Urinary bladder (tissue), 4 donors: Measurements from ENCODE around the gene MGAT4D. TPM values are rescaled to one million over a fixed set of nuclear protein-coding genes. Genes with fewer than 3 reads are reported as not detected.
"Not testable (repeated sequence)": the region's sequence is repeated elsewhere in the genome, so short reads cannot be mapped to it uniquely, and the experiment has no call there.

Experiments
- DNase-seq: peaks from one replicate; pipeline ENCODE4 v3.0.0-alpha.2; 2015; ENCODE audit errors: extremely low spot score
- H3K27ac ChIP-seq: one replicate; pipeline ENCODE4 v1.5.1; 2013; ENCODE audit warnings: low read depth, mild to moderate bottlenecking, moderate library complexity
- H3K36me3 ChIP-seq: one replicate; pipeline ENCODE4 v1.6.1; 2013; ENCODE audit warnings: mild to moderate bottlenecking, moderate library complexity; ENCODE audit not compliant: insufficient read depth
- H3K4me1 ChIP-seq: one replicate; pipeline ENCODE4 v1.6.1; 2013; ENCODE audit warnings: mild to moderate bottlenecking, moderate library complexity; ENCODE audit not compliant: insufficient read depth
- H3K4me3 ChIP-seq: one replicate; pipeline ENCODE4 v1.5.1; 2013; ENCODE audit warnings: low read depth, low read length
- WGBS: extraction: QIAGEN DNeasy Blood & Tissue Kit; methylation state at CpG from one replicate; pipeline ENCODE4 v1.1.7; 2013; 5-methylcytosine and 5-hydroxymethylcytosine counted together
- polyA plus RNA-seq: library from polyadenylated mRNA; stranded (reverse); fragments of 200-250 nt; gene quantifications from one replicate; pipeline ENCODE4 v1.2.3, GENCODE V29; 2013
- total RNA-seq: library from RNA; depleted of rRNA; stranded (reverse); fragments of >200 nt; gene quantifications from one replicate; pipeline ENCODE4 v1.2.3, GENCODE V29; 2014
- donor health status: healthy with polysubstance abuse.
- donor health status: healthy.

The MGAT4D gene
- total RNA-seq = not detected
- not detected for polyA plus RNA-seq

- 8% methylated on average over 68 of the region's 68 CpGs for WGBS
- H3K27ac ChIP-seq = no peak within 1 kb of the TSS
- H3K4me3 ChIP-seq = peak within 1 kb of the TSS; percentile 14
- no peaks in the 10 kb centered on the region for H3K4me1 ChIP-seq
- no peak for DNase-seq
- no peaks in the 10 kb centered on the region for H3K36me3 ChIP-seq
Observed at GRCh38 chr4:140497747-140498636, at the start of gene MGAT4D. Gene MGAT4D, minus strand, starts transcription at chr4:140498293. Its CDS starts 71 bp downstream, at chr4:140498222.

- 84% methylated on average over 4 of the region's 4 CpGs for WGBS
- Histone ChIP-seq H3K4me3 (no peak overlapping the region), H3K36me3 (no peaks in the 10 kb centered on the region), H3K4me1 (no peaks in the 10 kb centered on the region), H3K27ac (no peak overlapping the region)
- no peak for DNase-seq
Observed at GRCh38 chr4:140533951-140534480, 35.9 kb upstream of the MGAT4D start.

GRCh38 chr4:140529434-140529833 is 31.3 kb upstream of the MGAT4D start:
- Histone ChIP-seq H3K4me3 (no peak overlapping the region), H3K36me3 (no peaks in the 10 kb centered on the region), H3K4me1 (no peaks in the 10 kb centered on the region), H3K27ac (no peak overlapping the region)
- DNase-seq = no peak
- WGBS = 79% methylated on average over 1 of the region's 1 CpG

- H3K27ac ChIP-seq = peak within 1 kb of the TSS; percentile 85
- H3K4me1 ChIP-seq = peaks cover 3% of the 10 kb centered on the region
- no peaks in the 10 kb centered on the region for H3K36me3 ChIP-seq
- under 1% methylated on average over 77 of the region's 77 CpGs for WGBS
- peak; percentile 93 for DNase-seq
- peak within 1 kb of the TSS; percentile 86 for H3K4me3 ChIP-seq
Observed at GRCh38 chr4:140523857-140524742, 26.0 kb upstream of the MGAT4D start, which contains the start of gene ELMOD2. Gene ELMOD2, plus strand, starts transcription at chr4:140524168. Its CDS starts 1,261 bp downstream, at chr4:140525429.

- H3K4me3 ChIP-seq = peak overlapping the region; percentile 86
- no peaks in the 10 kb centered on the region for H3K36me3 ChIP-seq
- 13% methylated on average over 8 of the region's 8 CpGs for WGBS
- peaks cover 3% of the 10 kb centered on the region for H3K4me1 ChIP-seq
- no peak overlapping the region for H3K27ac ChIP-seq
- no peak for DNase-seq
Observed at GRCh38 chr4:140523370-140523856, 25.3 kb upstream of the MGAT4D start.

GRCh38 chr4:140515423-140515822 is 17.3 kb upstream of the MGAT4D start:
- H3K4me3 ChIP-seq = no peak overlapping the region
- no peak for DNase-seq
- WGBS = 27% methylated on average over 1 of the region's 1 CpG
- H3K36me3 ChIP-seq = no peaks in the 10 kb centered on the region
- no peak overlapping the region for H3K27ac ChIP-seq
- H3K4me1 ChIP-seq = no peaks in the 10 kb centered on the region

- WGBS = 95% methylated on average over 5 of the region's 5 CpGs
- not testable (repeated sequence) for H3K36me3 ChIP-seq, H3K4me1 ChIP-seq, DNase-seq, H3K27ac ChIP-seq, H3K4me3 ChIP-seq
Observed at GRCh38 chr4:140513765-140514164, 15.7 kb upstream of the MGAT4D start.

GRCh38 chr4:140504261-140504660 is 6.2 kb upstream of the MGAT4D start:
- H3K27ac ChIP-seq = no peak overlapping the region
- no peak for DNase-seq

GRCh38 chr4:140499391-140499790 is 1.3 kb upstream of the MGAT4D start:
- no peak overlapping the region for H3K4me3 ChIP-seq
- WGBS = 91% methylated on average over 4 of the region's 4 CpGs
- no peaks in the 10 kb centered on the region for H3K36me3 ChIP-seq
- DNase-seq = no peak
- no peak overlapping the region for H3K27ac ChIP-seq
- no peaks in the 10 kb centered on the region for H3K4me1 ChIP-seq

More at GRCh38 chr4:140504261-140504660, 6.2 kb upstream of the MGAT4D start:
- Histone ChIP-seq H3K4me3 (no peak overlapping the region), H3K4me1 (no peaks in the 10 kb centered on the region), H3K36me3 (no peaks in the 10 kb centered on the region)

GRCh38 chr4:140497405-140497746 is 717 bp downstream of the MGAT4D start:
- Histone ChIP-seq H3K27ac (no peak overlapping the region), H3K4me3 (no peak overlapping the region), H3K4me1 (no peaks in the 10 kb centered on the region), H3K36me3 (no peaks in the 10 kb centered on the region)
- WGBS = 91% methylated on average over 11 of the region's 11 CpGs
- DNase-seq = no peak

- no peak overlapping the region for H3K27ac ChIP-seq
- 57% methylated on average over 1 of the region's 1 CpG for WGBS
- DNase-seq = no peak
- H3K36me3 ChIP-seq = no peaks in the 10 kb centered on the region
- no peak overlapping the region for H3K4me3 ChIP-seq
- no peaks in the 10 kb centered on the region for H3K4me1 ChIP-seq
Observed at GRCh38 chr4:140485939-140486338, 12.2 kb downstream of the MGAT4D start.

- Histone ChIP-seq H3K36me3 (no peaks in the 10 kb centered on the region), H3K4me1 (no peaks in the 10 kb centered on the region), H3K4me3 (no peak overlapping the region), H3K27ac (no peak overlapping the region)
- WGBS = 91% methylated on average over 4 of the region's 4 CpGs
- DNase-seq = no peak
Observed at GRCh38 chr4:140483445-140483844, 14.6 kb downstream of the MGAT4D start.

- no peak overlapping the region for H3K27ac ChIP-seq
- H3K4me3 ChIP-seq = no peak overlapping the region
- no peaks in the 10 kb centered on the region for H3K36me3 ChIP-seq
- no peaks in the 10 kb centered on the region for H3K4me1 ChIP-seq
- no peak for DNase-seq
- 78% methylated on average over 2 of the region's 2 CpGs for WGBS
Observed at GRCh38 chr4:140472156-140472555, 25.9 kb downstream of the MGAT4D start.
